Measurements from ENCODE around the gene MAP3K1. TPM values are rescaled to one million over a fixed set of nuclear protein-coding genes. Genes with fewer than 3 reads are reported as not detected.

Gene MAP3K1
- total and polyA plus RNA-seq, 9 of the 15 experiments (the other 6 are each of a cell fraction or from before 2014, with no cell fraction given): 3.9 to 13.9 (median 7.5) TPM

GRCh38 chr5:56814361-56814962 lies 887 bp upstream of the MAP3K1 start (continued):
- no peak for TF ChIP-seq ZBTB5 (IDR thresholded peaks at IDR 0.05)
- TF ChIP-seq MCM5 (IDR thresholded peaks at IDR 0.05; ENCODE audit: low read depth): no peak
- TF ChIP-seq PCBP2 (IDR thresholded peaks at IDR 0.05; ENCODE audit: low read depth, low read length, poor library complexity, severe bottlenecking): no peak
- TF ChIP-seq RAD21 (CRISPR knock-in tag; conservative IDR thresholded peaks at IDR 0.05 in 1 of 2, IDR thresholded peaks at IDR 0.05 in 1 of 2): peak in 1 of 2 experiments; percentile 29; a peak in 1 of 4 replicates
- TF ChIP-seq ZKSCAN3 (CRISPR knock-in tag; IDR thresholded peaks at IDR 0.05): no peak
- TF ChIP-seq FOXM1 (IDR thresholded peaks at IDR 0.05; ENCODE audit: low read depth): peak; percentile 48; the same call in 1 of the 2 replicates
- no peak for TF ChIP-seq FOXM1 (CRISPR knock-in tag; IDR thresholded peaks at IDR 0.05; ENCODE audit: low read depth)
- TF ChIP-seq ZNF445 (CRISPR knock-in tag; IDR thresholded peaks at IDR 0.05; ENCODE audit: low read depth): no peak
- TF ChIP-seq NKRF (IDR thresholded peaks at IDR 0.05; ENCODE audit: borderline replicate concordance): peak; percentile 33; the same call in 1 of the 2 replicates
- no peak for TF ChIP-seq PHB2 (IDR thresholded peaks at IDR 0.05; ENCODE audit: low read depth)
- TF ChIP-seq CREB1 (IDR thresholded peaks at IDR 0.05): 0 out of 2 replicates have a peak, but pooled peaks have one; percentile 10
- TF ChIP-seq CREB1 (CRISPR knock-in tag; IDR thresholded peaks at IDR 0.05): no peak
- TF ChIP-seq ZNF740 (CRISPR knock-in tag; IDR thresholded peaks at IDR 0.05): no peak
- TF ChIP-seq ZNF740 (tag; IDR thresholded peaks at IDR 0.05): 0 out of 4 replicates have a peak, but pooled peaks of 1 of the 2 experiments have one; percentile 10
- TF ChIP-seq IRF2 (CRISPR knock-in tag; IDR thresholded peaks at IDR 0.05): no peak
- TF ChIP-seq HMG20B (CRISPR knock-in tag; IDR thresholded peaks at IDR 0.05): no peak
- no peak for TF ChIP-seq NFE2L1 (tag; IDR thresholded peaks at IDR 0.05; ENCODE audit: borderline replicate concordance, low read depth)
